ENCODE measurements around the gene MSI2.
A peak's percentile ranks its signal among the peaks of the same experiment; 100 is the strongest.

MSI2 gene

DNA sequence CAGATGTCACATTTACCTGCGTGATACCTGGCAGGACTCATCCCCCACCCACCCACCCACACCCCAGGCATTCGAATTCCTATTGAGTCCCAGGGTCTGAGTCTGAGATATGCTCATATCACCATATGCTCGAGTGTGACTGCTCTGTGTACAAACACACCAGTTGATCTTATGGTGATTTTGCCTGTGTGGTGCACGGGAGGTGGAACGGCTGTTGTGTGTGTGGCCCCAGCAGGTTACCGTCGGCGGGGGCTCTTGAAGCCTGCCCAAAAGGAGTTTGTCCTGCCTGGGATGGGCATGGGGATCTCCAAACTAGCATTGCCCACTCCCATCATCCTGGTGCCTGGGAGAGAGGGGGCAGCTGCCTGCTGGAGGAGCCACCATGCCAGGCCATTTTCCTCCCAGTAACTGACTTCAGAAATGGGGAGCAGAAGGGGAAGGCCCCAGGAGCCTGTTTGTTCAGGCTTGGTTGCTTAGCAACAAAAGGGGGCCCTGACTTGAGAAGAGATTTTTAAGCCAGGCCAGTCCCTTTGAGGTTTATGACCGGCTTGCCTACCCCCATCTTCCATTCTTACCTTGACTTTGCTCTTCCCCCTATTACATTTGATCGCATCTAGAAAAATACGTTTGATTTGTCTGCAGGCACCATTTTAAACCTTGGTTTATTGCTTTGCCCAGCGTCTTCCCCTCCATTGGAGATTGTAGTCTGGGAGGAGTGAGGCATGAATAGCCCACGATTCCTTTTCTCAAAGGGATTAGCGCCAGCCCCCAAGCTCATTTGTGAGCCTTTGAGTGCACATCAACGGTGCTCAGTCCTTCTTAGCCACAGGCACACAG, 271.1 kb downstream of the MSI2 start:
- in situ Hi-C loops (cut with HindIII; ENCODE audit: low pct_unique_long_range_greater_than_20kb, low sequenced_read_pairs): no loop called here
- TF ChIP-seq JUND (IDR thresholded peaks at IDR 0.05; ENCODE audit: low read depth): no peak
- DNase-seq (ENCODE audit: low read depth in 1 of 2, low spot score in 1 of 2): no peak

DNA sequence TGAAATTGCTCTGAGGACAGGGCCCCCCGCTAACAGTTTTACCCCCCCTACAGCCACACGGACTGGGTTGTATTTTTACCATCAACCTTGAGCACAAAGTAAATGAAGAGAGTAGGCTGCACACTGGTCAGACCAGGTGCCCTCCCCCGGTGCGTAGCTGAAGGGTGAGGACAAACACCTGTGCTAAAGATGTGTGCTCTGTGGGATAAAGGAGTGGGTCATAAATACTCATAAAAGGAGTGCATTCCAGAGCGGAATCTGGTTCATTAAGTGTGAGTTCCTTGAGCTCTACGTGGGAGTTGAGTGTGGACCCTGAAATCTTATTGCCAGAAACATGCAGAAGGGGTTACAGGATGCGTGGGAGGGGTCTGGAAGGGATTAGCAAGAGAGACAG, 271.7 kb downstream of the MSI2 start:
- DNase-seq (ENCODE audit: low read depth in 1 of 2, low spot score in 1 of 2): peak in 1 of 2 experiments; percentile 45
- no peak for TF ChIP-seq JUND (IDR thresholded peaks at IDR 0.05; ENCODE audit: low read depth)
- in situ Hi-C loops (cut with HindIII; ENCODE audit: low pct_unique_long_range_greater_than_20kb, low sequenced_read_pairs): no loop called here

DNA sequence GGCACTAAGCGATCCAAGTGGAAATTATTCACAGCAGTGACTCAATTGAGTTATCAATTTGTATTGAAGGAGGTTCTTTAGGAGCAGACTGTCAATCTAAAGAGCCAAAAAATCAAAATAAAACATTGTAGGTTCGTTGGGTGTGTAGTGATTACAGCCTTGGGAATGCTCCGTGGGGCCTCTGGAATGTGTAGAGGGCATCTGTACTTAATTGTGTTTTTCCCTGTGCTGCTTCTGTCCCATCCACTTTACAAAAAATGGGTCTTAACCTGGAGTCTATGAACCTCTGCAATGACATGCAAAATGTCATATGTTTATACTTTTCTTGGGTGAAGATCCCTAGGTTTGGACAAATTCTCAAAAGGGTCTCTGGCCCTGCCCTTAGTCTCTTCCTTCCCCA, 273.7 kb downstream of the MSI2 start:
- in situ Hi-C loops (cut with HindIII; ENCODE audit: low pct_unique_long_range_greater_than_20kb, low sequenced_read_pairs): no loop called here
- no peak for DNase-seq (ENCODE audit: low read depth in 1 of 2, low spot score in 1 of 2)

DNA sequence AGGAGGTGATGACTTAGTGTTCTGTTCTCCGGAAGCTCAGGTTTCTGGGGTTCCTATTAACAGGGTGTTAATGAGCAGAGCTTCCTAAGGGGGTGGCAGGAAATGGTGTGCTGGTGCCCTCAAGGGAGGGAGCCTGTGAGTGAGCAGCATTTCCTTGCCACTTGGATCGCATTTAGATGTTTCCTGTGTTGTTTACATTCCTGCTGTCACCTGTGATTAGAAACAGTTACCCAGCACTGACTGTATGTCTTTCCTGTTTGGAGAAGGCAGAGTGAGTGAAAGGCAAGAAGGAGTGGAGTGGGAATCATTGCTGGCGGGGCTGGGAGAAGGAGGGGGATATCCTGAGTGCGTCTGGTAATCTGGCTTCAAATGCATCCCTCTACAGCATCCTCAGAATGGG, 274.2 kb downstream of the MSI2 start:
- in situ Hi-C loops (cut with HindIII; ENCODE audit: low pct_unique_long_range_greater_than_20kb, low sequenced_read_pairs): no loop called here
- TF ChIP-seq JUND (IDR thresholded peaks at IDR 0.05; ENCODE audit: low read depth): no peak
- DNase-seq (ENCODE audit: low read depth in 1 of 2, low spot score in 1 of 2): peak in 1 of 2 experiments; percentile 20

More for the DNA sequence above, 273.7 kb downstream of the MSI2 start:
- no peak for TF ChIP-seq JUND (IDR thresholded peaks at IDR 0.05; ENCODE audit: low read depth)

DNA sequence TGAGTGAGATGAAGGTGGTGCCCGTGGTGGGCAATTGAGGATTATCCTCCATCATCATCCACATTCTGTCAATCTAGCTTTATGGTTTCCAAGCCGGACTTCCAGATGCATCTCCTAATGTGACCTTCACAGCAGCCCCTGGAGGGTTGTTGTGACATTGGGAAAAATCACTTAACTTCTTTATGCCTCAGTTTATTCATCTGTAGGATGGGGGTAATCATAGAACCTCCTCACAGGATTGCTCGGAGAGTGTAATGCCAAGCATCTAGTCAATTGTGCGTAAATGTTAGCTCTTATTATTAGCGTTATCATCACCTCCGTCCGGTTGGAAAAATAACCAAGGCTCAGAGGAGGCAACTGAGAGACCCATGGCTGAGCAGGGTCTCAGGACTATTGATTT, 274.8 kb downstream of the MSI2 start:
- TF ChIP-seq JUND (IDR thresholded peaks at IDR 0.05; ENCODE audit: low read depth): no peak
- in situ Hi-C loops (cut with HindIII; ENCODE audit: low pct_unique_long_range_greater_than_20kb, low sequenced_read_pairs): no loop called here
- no peak for DNase-seq (ENCODE audit: low read depth in 1 of 2, low spot score in 1 of 2)

DNA sequence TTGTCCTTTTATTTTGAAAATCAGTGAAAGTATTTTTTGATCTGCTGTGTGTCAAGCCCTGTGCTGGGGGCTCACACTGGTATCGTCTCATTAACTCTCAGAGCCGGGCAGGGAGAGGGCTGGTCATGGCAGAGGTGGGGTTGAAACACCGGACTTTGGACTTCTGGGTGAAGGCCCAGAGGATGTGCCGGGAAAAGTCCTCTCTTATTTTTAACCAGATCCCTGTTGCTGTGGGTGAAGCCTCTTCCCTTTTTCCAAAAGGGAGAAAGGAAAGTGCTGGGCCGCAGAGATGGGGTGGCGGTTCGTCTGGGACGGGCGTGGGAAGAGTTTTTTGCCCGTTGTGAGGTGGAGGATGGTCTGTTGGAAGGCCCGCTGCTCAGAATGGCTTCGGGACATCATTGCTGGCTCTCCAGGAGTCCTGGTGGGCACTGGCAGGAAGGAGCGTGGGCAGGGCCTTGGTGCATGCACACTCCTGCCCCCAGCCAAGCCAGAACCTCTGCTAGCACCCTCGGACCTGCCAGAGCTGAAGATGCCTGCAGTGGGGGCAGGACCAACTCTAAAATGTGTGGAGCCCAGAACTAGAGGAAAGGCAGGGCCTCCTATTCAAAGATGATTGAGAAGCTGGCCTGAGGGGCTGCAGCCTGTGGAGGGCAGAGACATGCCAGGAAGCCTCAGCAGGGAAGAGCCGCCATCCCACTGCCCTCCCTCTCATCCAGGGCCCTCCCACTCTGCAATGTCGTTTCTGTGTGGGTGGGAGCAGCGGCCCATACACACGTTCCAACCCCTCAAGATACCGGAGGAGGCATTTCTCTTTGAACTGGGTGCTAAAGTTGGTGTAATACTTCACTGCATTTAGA, 275.6 kb downstream of the MSI2 start:
- in situ Hi-C loops (cut with HindIII; ENCODE audit: low pct_unique_long_range_greater_than_20kb, low sequenced_read_pairs): no loop called here
- no peak for TF ChIP-seq JUND (IDR thresholded peaks at IDR 0.05; ENCODE audit: low read depth)
- no peak for DNase-seq (ENCODE audit: low read depth in 1 of 2, low spot score in 1 of 2)

DNA sequence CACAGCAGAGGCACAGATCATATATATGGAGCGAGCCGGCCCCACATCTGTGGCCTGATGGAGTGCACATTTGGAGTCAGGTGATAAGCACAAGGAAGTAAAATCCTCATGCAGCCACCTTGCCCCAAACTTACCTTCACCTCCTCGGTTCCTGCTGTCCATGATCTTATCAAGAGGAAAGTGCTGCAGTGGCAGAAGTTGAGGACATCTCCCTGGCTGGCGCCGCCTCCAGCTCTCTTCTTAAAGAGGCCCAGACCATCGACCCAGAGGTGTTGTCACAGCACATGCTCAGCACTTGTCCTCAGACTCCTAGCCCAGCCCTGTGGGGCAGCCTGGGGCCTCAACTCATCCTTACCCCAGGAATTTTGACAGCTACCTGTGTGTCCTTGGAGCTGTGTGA, 276.2 kb downstream of the MSI2 start:
- no peak for TF ChIP-seq JUND (IDR thresholded peaks at IDR 0.05; ENCODE audit: low read depth)
- no peak for DNase-seq (ENCODE audit: low read depth in 1 of 2, low spot score in 1 of 2)
- in situ Hi-C loops (cut with HindIII; ENCODE audit: low pct_unique_long_range_greater_than_20kb, low sequenced_read_pairs): no loop called here

DNA sequence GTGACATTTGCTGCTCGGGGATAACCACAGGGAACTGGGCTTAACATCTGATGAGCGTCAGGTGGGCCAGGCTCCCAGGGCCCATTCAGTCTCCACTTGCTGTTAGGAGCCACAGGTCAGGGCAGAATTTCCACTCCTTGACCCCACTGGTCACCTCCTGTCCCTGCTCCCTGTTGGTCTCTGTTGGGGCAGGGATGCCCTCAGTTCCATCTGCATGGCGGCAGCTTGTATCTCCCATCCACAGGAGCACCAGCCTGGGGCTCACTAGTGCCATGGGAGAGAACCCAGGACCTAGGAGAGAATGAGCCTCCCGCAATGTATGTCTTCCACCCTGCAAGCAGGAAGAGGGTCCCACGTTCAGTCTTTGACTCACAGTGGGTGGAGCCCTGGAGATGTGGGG, 276.6 kb downstream of the MSI2 start:
- in situ Hi-C loops (cut with HindIII; ENCODE audit: low pct_unique_long_range_greater_than_20kb, low sequenced_read_pairs): no loop called here
- no peak for TF ChIP-seq JUND (IDR thresholded peaks at IDR 0.05; ENCODE audit: low read depth)
- DNase-seq (ENCODE audit: low read depth in 1 of 2, low spot score in 1 of 2): no peak

DNA sequence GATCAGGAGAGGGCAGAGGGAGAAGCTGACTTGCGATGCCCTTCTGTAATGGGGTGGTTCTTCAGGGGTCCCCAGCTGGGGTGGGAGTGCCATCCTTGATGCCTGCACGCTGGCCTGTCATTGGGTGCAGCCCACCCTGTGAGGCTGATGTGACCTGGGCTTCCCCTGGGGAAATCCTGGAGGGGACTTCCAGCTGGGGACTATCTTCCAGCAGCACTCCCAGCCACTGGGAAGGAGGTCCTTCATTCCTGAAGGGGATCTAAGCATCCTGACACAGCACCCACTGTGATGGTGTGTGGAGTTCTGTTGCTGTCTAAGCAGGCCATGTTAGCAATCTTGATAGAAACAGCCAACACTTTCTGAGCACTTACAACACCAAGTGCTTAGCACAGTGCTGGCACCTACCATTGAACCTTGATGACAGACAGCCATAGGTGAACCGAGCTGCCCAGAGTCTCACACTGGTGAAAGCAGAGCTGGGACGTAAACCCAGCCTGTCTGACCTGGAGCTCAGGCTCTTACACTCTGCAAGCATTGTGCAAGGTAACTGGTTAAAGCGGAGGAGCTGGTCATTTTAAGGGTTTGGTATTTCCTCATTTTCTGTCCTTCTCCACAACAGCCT, 277.5 kb downstream of the MSI2 start:
- TF ChIP-seq JUND (IDR thresholded peaks at IDR 0.05; ENCODE audit: low read depth): no peak
- in situ Hi-C loops (cut with HindIII; ENCODE audit: low pct_unique_long_range_greater_than_20kb, low sequenced_read_pairs): no loop called here
- no peak for DNase-seq (ENCODE audit: low read depth in 1 of 2, low spot score in 1 of 2)

DNA sequence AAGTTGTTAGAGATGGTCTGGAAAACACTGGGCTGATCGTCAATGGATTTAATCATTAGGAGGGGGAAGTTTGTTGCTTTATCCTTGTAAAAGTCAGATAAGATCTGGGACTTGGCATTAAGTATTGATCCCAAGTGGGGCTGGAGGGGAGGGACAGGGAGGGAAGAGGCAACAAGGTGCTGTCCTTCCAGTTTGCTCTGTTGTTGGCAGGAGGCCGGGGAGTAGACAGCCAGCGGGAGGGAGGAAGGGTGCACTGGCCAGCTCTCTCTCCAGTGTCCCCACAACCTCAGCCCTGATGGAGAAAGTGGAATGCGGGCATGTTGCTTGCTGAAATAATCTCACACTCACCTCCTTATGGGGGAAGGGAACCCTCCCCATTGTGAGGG, 278.5 kb downstream of the MSI2 start:
- peak; percentile 31 to 69 for DNase-seq (ENCODE audit: low read depth in 1 of 2, low spot score in 1 of 2)
- in situ Hi-C loops (cut with HindIII; ENCODE audit: low pct_unique_long_range_greater_than_20kb, low sequenced_read_pairs): no loop called here
- TF ChIP-seq JUND (IDR thresholded peaks at IDR 0.05; ENCODE audit: low read depth): no peak

DNA sequence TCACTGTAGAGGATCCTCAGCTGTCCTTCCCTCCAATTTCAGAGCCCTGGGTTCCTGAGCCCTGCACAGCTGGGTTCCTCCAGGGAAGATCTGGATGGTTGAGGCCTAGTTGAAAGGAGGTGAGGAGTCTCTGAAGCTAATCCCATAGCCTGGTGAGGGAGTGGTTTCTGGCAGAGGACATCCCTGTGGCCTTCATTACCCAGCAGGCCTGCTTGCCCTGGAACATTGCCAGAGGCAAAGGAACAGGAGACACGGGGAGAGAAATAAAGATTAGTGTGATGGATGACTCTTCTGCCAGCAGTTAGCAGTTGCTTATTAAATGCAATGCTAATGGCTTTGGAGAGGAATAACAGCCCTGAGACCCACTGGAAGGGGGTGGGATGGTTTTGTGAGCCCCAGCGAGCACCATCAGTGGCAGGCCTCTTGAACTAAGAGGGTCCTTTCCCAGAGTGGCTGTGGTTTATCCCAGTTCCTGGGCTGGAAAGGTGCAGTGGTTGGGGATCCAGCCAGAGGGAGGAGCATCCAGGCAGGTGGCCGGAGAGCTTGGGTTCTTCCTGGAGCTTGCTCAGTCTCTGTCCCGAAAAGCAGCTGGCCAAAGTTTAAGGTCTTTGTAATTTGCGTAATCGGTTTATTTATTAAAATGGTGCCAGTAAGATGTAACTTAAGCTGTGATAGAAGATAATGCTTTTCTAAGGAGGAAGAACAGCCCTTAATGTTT, 279.1 kb downstream of the MSI2 start:
- no peak for TF ChIP-seq JUND (IDR thresholded peaks at IDR 0.05; ENCODE audit: low read depth)
- in situ Hi-C loops (cut with HindIII; ENCODE audit: low pct_unique_long_range_greater_than_20kb, low sequenced_read_pairs): no loop called here
- peak in 1 of 2 experiments; percentile 47 for DNase-seq (ENCODE audit: low read depth in 1 of 2, low spot score in 1 of 2)

DNA sequence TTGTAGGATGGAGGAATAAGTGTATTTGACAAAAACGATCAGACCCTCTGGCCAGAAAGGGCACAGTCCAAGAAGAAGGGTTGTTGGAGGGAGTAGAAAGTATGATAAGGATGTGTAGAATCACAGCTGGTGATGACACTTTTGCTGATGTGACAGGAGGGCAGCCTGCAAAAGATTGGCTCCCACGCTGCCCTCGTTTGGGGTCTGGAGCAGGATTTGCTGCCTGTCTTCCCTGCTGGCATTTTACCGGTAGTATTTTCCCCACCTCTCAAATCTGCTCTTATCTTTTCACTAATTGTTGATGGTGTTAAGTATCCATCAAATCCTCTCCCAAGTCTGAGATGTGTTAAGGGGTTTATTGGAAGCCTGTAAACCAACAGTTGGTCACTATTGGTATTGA, 280.0 kb downstream of the MSI2 start:
- DNase-seq (ENCODE audit: low read depth in 1 of 2, low spot score in 1 of 2): no peak
- TF ChIP-seq JUND (IDR thresholded peaks at IDR 0.05; ENCODE audit: low read depth): no peak
- in situ Hi-C loops (cut with HindIII; ENCODE audit: low pct_unique_long_range_greater_than_20kb, low sequenced_read_pairs): no loop called here
